Measurements from ENCODE around the gene NXF1. TPM values are rescaled to one million over a fixed set of nuclear protein-coding genes. Genes with fewer than 3 reads are reported as not detected.
"Not testable (repeated sequence)": the region's sequence is repeated elsewhere in the genome, so short reads cannot be mapped to it uniquely, and the experiment has no call there.

The NXF1 gene
- total RNA-seq, 1 donor, result 33.2 TPM

DNA sequence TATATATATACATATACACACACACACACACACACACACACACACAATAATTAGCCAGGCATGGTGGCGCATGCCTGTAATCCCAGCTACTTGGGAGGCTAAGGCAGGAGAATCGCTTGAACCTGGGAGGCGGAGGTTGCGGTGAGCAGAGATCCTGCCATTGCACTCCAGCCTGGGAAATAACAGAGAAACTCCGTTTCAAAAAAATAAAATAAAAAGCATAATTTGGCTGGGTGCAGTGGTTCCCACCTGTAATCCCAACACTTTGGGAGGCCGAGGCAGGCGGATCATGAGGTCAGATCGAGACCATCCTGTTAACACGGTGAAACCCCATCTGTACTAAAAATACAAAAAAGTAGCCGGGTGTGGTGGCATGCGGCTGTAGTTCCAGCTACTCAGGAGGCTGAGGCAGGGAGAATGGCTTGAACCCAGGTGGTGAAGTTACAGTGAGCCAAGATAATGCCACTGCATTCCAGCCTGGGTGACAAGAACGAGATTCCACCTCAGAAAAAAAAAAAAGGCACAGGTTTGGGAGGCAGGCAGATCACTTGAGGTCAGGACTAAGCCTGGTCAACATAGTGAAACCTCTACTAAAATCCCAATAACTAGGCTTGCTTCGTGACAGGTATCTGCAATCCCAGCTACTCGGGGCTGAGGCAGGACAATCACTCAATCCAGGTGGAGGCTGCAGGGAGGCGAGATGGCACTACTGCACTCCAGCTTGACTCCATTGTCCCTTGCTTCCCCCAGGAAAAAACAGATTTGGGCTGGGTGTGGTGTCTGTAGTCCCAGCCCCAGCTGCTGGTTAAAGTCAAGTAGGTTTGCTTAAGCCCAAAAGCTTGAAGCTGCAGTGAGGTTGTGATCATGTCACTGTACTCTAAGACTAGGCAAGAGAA, 45.9 kb upstream of the NXF1 start:
- no peak for DNase-seq (ENCODE audit: low read depth)
- TF ChIP-seq, protein P1, sequence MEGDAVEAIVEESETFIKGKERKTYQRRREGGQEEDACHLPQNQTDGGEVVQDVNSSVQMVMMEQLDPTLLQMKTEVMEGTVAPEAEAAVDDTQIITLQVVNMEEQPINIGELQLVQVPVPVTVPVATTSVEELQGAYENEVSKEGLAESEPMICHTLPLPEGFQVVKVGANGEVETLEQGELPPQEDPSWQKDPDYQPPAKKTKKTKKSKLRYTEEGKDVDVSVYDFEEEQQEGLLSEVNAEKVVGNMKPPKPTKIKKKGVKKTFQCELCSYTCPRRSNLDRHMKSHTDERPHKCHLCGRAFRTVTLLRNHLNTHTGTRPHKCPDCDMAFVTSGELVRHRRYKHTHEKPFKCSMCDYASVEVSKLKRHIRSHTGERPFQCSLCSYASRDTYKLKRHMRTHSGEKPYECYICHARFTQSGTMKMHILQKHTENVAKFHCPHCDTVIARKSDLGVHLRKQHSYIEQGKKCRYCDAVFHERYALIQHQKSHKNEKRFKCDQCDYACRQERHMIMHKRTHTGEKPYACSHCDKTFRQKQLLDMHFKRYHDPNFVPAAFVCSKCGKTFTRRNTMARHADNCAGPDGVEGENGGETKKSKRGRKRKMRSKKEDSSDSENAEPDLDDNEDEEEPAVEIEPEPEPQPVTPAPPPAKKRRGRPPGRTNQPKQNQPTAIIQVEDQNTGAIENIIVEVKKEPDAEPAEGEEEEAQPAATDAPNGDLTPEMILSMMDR (IDR thresholded peaks at IDR 0.05; ENCODE audit: insufficient read depth, low read depth, low read length), result no peak
- no peak overlapping the region for H3K4me3 ChIP-seq (ENCODE audit: low read depth, low read length)

DNA sequence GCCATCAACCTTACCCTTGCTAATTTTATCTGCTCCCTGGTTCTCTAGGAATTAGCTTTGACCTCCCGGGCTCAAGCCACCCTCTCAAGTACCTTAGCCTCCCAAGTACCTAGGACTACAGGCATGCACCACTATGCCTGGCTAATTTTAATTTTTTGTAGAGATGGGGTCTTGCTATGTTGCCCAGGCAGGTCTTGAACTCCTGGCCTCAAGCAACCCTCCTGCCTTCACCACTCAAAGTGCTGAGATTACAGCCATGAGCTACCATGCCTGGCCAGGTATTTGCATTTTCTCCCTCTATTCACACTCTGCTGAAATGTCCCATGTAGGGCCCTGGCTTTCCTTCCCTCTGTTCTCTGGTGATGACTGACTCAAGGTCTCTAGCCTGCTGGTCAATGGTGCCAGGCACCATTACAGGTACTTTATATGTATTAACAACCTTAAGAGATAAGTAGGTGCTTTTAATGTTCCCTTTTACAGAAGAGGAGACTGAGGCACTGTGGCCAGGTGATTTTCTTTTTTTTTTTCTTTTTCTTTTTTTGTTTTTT, 42.6 kb upstream of the NXF1 start:
- H3K4me3 ChIP-seq (ENCODE audit: low read depth, low read length), result no peak overlapping the region
- TF ChIP-seq, protein P1 (IDR thresholded peaks at IDR 0.05; ENCODE audit: insufficient read depth, low read depth, low read length), result no peak
- no peak for DNase-seq (ENCODE audit: low read depth)

GRCh38 chr11:62846177-62846576, 40.9 kb upstream of the NXF1 start:
- H3K4me3 ChIP-seq (ENCODE audit: low read depth, low read length), result no peak overlapping the region
- DNase-seq (ENCODE audit: low read depth), result no peak
- TF ChIP-seq, protein P1 (IDR thresholded peaks at IDR 0.05; ENCODE audit: insufficient read depth, low read depth, low read length), result no peak

- no peak for DNase-seq (ENCODE audit: low read depth)
- TF ChIP-seq, protein P1 (IDR thresholded peaks at IDR 0.05; ENCODE audit: insufficient read depth, low read depth, low read length), result no peak
- no peak overlapping the region for H3K4me3 ChIP-seq (ENCODE audit: low read depth, low read length)
Observed at GRCh38 chr11:62844154-62844553, 38.9 kb upstream of the NXF1 start.

- no peak for DNase-seq (ENCODE audit: low read depth)
- no peak overlapping the region for H3K4me3 ChIP-seq (ENCODE audit: low read depth, low read length)
- TF ChIP-seq, protein P1 (IDR thresholded peaks at IDR 0.05; ENCODE audit: insufficient read depth, low read depth, low read length), result no peak
Observed at GRCh38 chr11:62843466-62843865, 38.2 kb upstream of the NXF1 start.

- not testable (repeated sequence) for DNase-seq (ENCODE audit: low read depth); H3K4me3 ChIP-seq (ENCODE audit: low read depth, low read length)
Observed at GRCh38 chr11:62842891-62843290, 37.7 kb upstream of the NXF1 start.

DNA sequence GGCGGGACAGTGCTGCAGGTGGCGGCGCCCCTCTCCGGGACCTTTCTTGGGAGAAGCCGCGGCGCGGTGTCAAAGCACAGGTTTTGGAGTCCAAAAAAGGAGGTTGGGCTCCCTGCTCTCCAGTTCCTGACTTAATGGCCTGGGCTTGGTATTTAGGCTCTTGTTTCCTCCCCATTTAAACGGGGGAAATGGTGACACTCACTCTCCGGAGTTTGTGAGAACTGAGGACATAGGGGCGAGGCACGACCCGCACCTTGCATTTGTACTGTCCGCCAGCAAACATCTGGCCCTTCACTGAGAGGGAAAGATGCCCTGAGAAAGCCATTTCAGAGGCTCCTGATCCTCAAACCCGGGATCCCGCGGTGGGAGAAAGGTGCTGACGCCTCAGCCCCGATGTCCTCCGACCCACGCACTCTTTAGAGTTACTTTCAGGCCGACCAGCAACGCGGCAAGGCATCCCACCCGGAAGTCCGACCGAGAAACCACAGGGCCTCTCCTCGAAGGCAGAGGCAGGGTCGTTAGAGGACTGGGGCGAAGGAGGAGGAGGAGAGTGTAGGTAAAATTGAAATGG, 37.0 kb upstream of the NXF1 start:
- DNase-seq (ENCODE audit: low read depth), result peak; percentile 43

More for the DNA sequence above, 37.0 kb upstream of the NXF1 start:
- peak overlapping the region; percentile 45 for H3K4me3 ChIP-seq (ENCODE audit: low read depth, low read length)
- TF ChIP-seq, protein P1 (IDR thresholded peaks at IDR 0.05; ENCODE audit: insufficient read depth, low read depth, low read length), result no peak

Data from fibroblast of villous mesenchyme (primary cell).